ENCODE measurements around the gene TPCN2.

GRCh38 chr11:69153661-69154060 is 104.9 kb downstream of the TPCN2 start:
- TF ChIP-seq ZC3H10 (CRISPR knock-in tag; IDR thresholded peaks at IDR 0.05), result no peak
- TF ChIP-seq, protein P1, sequence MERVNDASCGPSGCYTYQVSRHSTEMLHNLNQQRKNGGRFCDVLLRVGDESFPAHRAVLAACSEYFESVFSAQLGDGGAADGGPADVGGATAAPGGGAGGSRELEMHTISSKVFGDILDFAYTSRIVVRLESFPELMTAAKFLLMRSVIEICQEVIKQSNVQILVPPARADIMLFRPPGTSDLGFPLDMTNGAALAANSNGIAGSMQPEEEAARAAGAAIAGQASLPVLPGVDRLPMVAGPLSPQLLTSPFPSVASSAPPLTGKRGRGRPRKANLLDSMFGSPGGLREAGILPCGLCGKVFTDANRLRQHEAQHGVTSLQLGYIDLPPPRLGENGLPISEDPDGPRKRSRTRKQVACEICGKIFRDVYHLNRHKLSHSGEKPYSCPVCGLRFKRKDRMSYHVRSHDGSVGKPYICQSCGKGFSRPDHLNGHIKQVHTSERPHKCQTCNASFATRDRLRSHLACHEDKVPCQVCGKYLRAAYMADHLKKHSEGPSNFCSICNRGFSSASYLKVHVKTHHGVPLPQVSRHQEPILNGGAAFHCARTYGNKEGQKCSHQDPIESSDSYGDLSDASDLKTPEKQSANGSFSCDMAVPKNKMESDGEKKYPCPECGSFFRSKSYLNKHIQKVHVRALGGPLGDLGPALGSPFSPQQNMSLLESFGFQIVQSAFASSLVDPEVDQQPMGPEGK (CRISPR knock-in tag; IDR thresholded peaks at IDR 0.05; ENCODE audit: borderline replicate concordance), result no peak
- no peak for TF ChIP-seq CSDC2 (CRISPR knock-in tag; IDR thresholded peaks at IDR 0.05)
- TF ChIP-seq RARB (CRISPR knock-in tag; IDR thresholded peaks at IDR 0.05), result no peak
